ENCODE results near the gene WWC1. TPM values are rescaled to one million over a fixed set of nuclear protein-coding genes. Genes with fewer than 3 reads are reported as not detected.
A peak's percentile ranks its signal among the peaks of the same experiment; 100 is the strongest.

Gene WWC1
- total RNA-seq: 0.51 TPM
- long read RNA-seq, partial matches to known transcripts: 0 of 1 reads
- long read RNA-seq, other reads (novel, unspliced or antisense): 1 of 1 reads

DNA sequence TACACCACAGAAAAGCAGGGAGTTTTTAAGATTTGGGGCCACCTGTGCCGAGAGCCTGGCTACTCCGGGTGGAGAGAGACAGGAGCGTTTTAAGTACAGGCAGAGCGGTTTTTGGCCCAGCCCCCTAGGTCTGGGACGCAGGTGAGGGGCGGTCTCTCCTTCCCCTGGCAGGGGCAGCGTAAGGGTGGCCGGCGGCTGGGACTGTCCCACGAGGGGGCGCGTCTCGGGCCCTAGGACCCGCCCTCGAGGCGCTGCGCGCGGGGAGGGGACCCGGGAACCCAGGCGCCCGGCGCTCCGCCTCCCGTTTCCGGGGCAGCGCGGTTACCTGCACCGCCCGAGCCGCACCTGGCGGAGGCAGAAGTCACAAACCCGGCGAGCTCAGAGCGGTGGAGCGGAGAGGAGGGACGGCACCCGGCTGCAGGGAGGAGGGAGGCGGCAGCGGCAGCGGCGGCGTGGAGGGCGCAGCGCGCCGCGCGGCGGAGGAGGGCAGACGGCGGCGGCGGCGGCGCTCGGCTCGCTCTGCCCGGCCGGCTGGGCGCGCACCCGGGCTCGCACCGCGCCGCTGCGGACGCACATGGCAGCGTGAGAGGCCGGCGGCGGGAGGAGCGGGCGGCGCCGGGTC, at the start of gene WWC1:
Gene WWC1, plus strand, starts transcription at position 304 of the 622 bp plus-strand sequence. CDS start 508 bp downstream, outside the sequence.
- intact Hi-C loops (cut with DNase I): loop anchor here (10.0 kb wide), 1 partner anchor 163 kb away; no protein-coding TSS in a partner anchor

DNA sequence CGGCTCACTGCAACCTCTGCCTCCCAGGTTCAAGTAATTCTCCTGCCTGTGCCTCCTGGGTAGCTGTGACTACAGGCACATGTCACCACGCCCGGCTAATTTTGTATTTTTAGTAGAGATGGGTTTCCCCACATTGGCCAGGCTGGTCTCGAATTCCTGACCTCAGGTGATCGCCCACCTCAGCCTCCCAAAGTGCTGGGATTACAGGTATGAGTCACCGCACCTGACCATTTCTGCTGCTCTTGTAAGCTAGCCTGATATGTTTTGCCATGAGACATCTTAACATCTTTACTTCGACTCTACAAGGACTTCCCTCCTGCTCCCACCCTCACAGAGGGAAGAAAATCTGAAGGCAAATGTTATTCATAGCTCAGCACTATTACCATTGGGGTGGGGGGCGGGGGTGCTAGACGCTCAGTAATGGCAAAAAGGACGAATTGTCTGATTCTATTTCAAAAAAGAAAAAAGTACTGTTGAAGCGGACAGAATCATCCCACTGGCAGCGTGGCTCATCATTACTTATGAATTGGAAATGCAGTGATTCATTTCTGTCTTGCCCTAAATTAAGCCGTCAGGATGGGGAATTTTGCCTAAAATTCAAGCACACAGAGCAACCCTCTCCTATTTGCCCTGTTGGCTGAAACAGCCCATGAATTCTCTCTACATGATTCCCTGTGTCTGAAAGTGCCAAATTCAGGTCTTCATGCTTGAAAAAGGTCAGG, 46.4 kb upstream of the WWC1 start:
- intact Hi-C loops (cut with DNase I): no loop called here
- DNase-seq (ENCODE audit: low spot score): no peak

More for the DNA sequence above, at the start of gene WWC1:
- no peak for DNase-seq (ENCODE audit: low spot score)

DNA sequence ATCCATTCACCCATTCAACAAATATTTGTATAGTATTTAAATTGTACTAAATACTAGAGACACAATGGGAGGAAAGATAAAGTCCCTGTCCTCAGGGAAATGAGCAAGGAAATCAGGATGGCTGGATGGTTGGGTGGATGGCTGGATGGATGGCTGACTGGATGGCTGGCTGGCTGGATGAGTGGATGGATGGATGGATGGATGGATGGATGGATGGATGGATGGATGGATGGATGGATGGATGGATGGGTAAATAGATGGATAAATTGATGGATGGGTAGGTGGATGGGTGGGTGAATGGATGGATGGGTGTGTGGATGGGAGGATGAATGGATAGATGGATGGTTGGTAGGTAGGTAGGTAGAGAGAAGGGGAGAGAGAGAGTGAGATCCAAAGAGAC, 41.5 kb upstream of the WWC1 start:
- DNase-seq (ENCODE audit: low spot score): no peak
- intact Hi-C loops (cut with DNase I): no loop called here

DNA sequence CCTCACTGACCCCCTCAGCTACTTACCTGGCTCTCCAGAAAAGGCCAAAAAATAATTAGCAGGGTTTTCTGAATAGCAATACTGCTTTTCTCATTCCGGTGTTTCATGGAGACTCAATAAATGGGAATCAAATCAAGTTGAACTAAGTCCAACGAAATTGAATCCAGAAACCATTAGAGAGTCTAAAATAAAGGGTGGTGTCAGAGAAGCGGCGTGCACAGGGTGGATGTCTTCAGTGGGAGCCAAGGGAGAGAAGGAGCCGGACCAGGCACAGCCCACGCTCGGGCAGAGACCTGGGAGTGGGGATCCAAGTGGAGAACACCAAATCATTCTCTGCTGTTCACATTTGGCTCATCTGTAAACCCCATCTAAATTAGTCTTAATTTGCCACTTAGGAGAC, 40.2 kb upstream of the WWC1 start:
- intact Hi-C loops (cut with DNase I): no loop called here
- DNase-seq (ENCODE audit: low spot score): no peak

DNA sequence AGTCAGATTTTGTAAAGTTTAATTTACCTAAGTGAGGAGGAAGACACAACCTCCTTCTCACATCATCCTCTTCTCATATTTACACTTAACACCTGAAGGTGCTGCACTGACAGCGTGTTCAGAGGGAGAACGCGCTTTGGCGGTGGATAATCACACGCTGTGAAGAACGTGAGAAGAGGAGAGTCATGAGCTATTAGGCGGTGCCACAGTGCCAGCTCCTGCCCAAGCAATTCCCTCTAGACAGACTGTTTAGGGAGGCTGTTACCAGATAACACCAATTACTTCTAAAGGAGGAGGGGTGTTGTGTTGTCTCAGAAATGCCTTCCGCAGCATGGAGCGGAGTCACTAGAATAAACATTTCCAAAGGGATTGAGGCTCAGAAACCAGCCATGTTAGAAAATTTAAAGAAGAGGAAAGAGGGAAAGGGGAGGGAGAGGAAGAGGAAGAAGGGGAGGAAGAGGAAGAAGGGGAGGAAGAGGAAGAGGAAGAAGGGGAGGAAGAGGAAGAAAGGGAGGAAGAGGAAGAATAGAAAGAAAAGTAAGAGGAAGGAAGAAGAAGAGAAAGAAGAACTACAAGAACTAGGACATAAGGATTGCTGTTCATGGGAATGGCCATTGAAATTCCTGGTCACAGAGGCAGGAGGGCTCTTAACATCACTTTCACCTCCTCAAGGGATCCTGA, 37.3 kb upstream of the WWC1 start:
- intact Hi-C loops (cut with DNase I): no loop called here
- no peak for DNase-seq (ENCODE audit: low spot score)

DNA sequence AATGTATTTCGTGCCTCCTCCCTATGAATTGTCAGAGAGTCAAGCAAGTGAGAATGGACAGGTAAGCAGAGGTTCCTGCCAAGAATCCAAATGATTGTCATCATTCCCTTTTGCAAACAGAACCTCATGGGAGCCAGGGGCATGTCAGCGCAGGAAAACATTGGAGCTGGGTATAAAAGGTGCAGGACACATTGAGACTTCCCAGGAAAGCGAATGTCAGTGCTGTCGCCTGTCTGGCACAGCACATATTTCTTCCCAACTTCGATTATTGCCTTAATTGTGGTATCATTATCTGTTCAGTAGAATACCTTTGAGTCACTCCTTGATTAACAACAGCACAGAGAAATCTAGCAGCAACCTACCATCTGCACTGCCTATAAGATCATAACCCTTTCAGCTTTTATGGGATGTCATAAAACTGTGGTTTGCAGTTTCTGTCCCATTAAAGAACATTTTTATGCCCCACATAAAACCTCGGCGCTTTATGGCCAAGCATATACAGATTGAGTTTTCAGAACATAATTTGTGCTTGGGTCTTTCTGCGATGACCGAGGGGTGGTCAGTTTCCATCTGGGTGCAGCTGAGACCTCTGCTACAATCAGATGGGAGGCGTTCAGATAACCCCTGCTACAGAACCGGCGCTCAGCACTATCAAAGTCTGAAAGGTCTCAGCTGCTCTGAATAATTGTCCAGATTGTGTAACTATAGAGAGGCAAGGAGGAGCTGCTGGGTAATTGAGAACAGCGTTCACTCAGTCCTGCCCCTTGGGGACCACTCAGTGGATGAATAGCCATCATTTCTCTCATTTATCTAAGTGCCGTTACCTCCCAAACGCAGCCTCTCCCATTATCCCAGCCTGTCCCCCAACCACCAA, 30.9 kb upstream of the WWC1 start:
- intact Hi-C loops (cut with DNase I): no loop called here
- DNase-seq (ENCODE audit: low spot score): no peak

DNA sequence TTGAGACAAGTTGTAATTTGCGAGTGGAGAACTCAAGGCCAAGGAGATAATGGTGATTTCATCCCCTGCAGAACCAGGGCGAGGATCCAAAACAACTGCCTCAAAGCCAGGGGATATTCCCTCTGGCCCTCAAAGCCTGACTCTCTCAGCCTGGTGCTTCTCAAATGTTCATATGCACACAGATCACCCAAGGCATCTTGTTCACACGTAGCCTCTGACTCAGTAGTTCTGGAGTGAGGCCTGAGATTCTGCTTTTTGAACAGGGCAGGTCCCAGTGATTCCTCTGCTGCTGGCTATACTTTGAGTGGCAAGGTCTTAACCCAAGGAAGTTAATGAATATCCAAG, 30.2 kb upstream of the WWC1 start:
- intact Hi-C loops (cut with DNase I): no loop called here
- no peak for DNase-seq (ENCODE audit: low spot score)

DNA sequence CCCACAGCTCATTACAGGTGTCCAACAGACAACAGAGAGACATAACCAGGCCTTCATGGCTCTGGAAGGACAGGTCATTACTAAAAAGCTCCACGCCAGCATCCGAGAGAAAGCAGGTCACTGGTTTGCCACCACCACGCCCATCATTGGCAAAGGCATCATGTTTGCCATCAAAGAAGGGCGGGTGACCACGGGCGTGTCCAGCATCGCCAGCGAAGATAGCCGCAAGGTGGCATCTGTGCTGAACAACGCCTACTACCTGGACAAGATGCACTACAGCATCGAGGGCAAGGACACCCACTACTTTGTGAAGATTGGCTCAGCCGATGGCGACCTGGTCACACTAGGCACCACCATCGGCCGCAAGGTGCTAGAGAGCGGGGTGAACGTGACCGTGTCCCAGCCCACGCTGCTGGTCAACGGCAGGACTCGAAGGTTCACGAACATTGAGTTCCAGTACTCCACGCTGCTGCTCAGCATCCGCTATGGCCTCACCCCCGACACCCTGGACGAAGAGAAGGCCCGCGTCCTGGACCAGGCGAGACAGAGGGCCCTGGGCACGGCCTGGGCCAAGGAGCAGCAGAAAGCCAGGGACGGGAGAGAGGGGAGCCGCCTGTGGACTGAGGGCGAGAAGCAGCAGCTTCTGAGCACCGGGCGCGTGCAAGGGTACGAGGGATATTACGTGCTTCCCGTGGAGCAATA, 29.3 kb upstream of the WWC1 start:
- intact Hi-C loops (cut with DNase I): no loop called here
- DNase-seq (ENCODE audit: low spot score): no peak

DNA sequence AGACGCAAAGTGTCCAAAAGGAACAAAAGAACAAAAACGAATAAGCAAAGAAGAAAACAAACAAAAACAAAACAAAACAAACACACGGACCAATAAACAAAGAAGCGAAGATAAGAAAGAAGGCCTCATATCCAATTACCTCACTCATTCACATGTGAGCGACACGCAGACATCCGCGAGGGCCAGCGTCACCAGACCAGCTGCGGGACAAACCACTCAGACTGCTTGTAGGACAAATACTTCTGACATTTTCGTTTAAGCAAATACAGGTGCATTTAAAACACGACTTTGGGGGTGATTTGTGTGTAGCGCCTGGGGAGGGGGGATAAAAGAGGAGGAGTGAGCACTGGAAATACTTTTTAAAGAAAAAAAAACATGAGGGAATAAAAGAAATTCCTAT, 28.3 kb upstream of the WWC1 start:
- no peak for DNase-seq (ENCODE audit: low spot score)
- intact Hi-C loops (cut with DNase I): no loop called here

DNA sequence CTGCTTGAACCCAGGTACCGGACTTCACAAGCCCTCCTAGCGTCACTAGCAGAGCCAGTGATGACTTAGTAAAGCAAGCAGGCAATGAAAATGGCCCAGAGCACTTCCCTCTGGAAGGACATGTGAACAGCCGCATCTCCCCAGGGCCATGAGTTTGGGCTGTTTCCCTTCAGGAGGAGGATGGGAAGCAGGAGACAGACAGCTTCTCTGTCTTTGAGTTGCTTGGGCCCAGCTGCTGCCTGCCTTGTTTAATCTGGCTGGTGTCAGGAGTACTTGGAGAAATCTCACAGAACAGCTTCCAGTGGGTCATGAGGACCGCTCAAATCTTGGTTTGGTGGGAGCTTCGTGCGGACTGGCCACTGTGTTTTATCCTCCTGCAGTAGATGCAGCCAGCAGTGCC, 25.4 kb upstream of the WWC1 start:
- no peak for DNase-seq (ENCODE audit: low spot score)
- intact Hi-C loops (cut with DNase I): no loop called here

DNA sequence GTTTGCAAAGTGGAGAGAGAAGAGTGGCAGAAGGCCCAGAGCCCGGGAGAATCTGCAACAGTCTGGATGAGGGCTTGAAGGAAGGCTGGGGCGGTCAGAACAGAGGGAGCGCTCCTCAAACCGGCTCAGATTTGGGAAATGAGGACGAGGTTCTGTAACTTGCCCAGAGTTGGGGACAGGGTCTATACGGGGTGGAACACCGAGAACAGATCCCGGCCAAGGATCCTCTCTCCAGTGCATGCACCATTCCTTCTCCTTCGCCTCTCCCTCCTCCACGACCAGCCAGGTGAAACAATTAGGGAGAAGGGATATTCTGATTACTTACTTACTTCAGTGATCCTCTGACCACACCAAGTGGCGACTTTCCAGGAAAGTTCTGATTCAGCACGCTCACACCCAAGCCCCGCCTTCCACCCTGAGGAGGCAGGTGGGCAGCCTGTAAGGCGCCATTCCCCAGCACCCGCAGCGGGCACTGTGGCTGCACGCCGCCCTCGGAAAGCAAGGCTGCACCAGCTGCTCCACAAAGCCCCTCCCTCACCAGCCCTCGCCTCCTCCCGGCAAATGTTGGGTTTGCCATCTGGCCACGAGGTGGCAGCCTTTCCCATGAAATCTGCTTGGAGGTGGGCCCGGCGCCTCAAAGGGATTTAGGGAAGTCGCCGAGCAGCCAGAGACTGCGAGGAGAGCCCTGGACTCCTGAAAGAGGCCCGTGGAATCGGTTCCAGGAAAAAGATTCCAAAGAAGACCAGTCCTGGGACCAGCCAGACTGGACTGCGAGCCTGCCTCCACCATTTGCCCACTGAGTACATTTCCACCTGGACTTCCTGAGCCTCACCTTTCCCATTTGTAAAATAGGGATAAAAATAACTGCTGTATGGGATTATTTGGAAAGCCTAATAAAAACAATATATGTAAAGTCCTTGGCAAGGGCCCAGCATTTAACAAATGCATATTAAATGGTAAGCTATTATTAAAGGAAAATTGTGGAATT, 22.2 kb upstream of the WWC1 start:
- intact Hi-C loops (cut with DNase I): no loop called here
- peak; percentile 90 for DNase-seq (ENCODE audit: low spot score)

DNA sequence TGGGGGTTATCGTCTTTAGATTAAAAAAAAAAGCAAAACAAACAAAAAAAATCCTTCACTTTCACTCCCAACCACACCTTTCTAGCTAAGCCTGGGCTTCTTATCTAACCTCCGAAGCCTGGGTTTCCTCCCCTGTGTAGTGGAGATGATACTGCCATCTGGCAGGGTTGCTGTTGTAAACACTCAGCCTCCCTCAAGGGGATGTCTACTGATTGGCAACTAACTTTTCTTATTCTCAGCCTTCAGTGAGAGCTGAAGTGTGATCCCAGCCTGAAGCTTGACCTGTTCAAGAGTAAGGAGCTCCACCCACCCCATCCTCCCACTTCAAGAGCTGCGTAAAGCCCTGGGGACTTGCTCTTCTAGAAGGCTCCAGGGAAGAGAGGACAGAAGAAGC, 21.5 kb upstream of the WWC1 start:
- intact Hi-C loops (cut with DNase I): loop anchor here (5.0 kb wide), 1 partner anchor 212 kb away; no protein-coding TSS in a partner anchor
- DNase-seq (ENCODE audit: low spot score): no peak

DNA sequence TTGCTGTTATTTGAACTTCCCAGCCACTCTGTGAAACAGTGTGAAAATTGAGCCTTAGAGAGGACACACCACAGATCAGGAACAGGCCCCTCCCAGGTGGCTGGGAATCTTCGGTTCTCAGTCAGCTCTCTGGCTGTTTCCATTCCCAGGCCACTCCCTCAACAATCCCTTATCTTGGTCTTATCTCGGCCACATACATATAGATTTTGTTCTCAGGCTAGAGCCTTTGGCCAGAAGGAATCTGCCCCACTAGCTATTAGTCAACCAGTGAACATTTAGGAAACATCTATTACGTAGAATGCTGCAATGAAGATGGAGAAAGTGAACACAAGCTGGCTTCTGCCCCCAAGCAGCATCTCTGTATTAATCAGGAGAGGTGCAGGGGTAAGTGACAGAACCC, 21.0 kb upstream of the WWC1 start:
- no peak for DNase-seq (ENCODE audit: low spot score)
- intact Hi-C loops (cut with DNase I): loop anchor here (5.0 kb wide), 1 partner anchor 212 kb away; no protein-coding TSS in a partner anchor

DNA sequence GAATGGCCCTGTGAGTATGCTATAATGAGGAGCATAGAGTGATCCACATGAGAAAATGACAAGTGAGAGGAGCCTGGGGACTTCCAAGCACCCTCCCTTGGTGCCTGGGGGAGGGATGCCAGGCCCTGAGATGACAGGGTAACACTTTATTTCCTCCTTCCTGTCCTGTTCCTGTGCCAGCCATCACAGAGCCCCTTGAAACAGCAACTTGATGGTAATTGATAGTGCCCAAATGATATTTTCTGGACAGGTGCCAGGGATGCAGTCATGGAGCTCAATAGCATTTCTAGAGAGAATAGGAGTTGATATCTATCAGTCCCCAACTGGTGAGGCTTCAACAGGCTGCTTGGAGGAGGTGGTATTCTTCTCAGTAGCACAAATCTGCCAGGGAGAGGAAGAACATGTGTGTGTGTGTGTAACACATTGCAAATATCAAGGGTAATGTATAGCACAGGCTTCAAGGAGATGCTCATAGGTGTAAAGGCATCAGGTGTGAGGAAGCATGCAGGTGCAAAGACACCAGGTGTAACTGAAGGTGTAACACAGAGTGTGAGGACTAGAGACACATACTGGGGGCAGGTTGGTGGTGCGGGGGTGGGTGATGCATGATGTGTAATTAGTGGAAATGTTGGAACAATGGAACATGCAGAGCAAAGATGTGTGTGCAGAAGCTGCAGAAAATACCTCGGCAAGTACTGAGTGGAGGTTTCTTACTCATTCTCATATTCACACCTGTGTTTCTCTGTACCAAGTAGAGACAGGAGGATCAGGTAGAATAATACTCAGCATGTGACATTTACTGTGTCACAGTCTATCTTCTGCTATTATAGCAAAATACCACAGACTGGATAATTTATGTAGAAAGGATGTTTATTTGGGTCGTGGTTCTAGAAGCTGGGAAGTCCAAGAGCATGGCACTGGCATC, 18.1 kb upstream of the WWC1 start:
- intact Hi-C loops (cut with DNase I): loop anchor here (5.0 kb wide), 1 partner anchor 209 kb away; no protein-coding TSS in a partner anchor
- DNase-seq (ENCODE audit: low spot score): no peak

DNA sequence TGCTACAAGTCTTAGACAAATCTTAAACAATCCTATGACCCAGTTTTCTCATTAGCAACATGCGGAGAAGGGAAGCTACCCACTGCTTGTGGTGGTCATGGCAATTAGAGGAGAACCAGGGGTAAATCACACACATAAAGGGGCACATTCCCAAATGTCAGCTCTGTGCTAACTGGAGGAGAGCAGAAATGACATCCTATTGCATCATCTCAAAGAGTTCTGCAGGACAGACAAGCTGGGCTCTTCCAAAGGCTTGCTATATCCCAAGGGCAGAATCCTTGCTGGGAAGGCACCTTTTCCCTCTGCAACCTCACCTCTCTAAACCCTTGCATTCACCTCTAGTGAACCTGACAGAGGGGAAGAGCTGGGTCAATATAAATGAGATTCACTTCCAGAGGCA, 17.0 kb upstream of the WWC1 start:
- intact Hi-C loops (cut with DNase I): loop anchor here (5.0 kb wide), 1 partner anchor 208 kb away; no protein-coding TSS in a partner anchor
- no peak for DNase-seq (ENCODE audit: low spot score)

DNA sequence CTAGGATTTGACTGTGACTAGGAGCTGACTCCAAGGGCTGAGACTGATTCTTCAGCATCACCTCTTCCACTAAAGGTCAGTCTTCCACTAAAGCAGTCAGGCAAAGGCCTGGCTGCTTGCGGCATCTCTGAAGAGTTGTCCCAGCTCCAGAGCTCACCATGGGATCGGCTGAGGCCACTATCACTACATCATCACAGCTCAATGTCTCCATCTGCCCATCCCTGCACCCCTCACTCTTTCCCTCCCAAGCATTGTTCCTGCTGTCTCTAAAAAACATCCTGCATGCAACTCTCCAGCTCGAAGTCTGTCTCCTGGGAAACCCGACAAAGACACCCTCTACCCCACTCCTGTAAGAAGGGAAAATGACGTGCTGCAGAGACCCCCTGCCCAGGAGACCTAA, 15.5 kb upstream of the WWC1 start:
- intact Hi-C loops (cut with DNase I): no loop called here
- no peak for DNase-seq (ENCODE audit: low spot score)

DNA sequence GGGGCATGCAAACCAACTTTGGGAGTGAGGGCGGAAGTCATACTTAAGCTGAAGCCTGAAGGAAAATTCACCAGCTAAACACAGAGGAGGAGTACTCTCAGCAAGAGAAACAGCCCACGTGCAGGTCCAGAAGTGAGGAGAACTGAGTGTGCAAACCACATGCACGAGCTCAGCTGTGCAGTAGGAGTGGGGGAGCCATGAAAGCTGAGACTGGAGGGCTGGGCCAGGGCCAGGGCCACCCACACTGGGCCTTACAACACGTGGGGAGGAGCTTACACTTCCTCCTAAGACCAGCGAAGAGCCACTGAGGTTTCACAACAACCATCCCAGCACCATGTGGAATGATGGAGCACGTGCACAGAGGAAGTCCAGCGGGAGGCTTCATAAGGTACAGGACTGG, 9.3 kb upstream of the WWC1 start:
- DNase-seq (ENCODE audit: low spot score): no peak
- intact Hi-C loops (cut with DNase I): no loop called here

Measured in cardiac septum (tissue), 1 donor.